HepG2 (cell line): Measurements from ENCODE around the gene TMEM151A. TPM values are rescaled to one million over a fixed set of nuclear protein-coding genes. Genes with fewer than 3 reads are reported as not detected.

Source experiments
- ATAC-seq: fragments of 200-7000 bp; cut with Tn5 transposase; 3 replicates; pipeline ENCODE4 v1.9.1; 2020; ENCODE audit warnings: mild to moderate bottlenecking, moderate library complexity
- BruUV-seq: library from RNA; stranded (reverse); fragments of 400-500 nt; replicated peaks from 2 replicates; lab custom pipeline; 2021; lab: Mats Ljungman, UMichigan
- CTCF ChIA-PET: fragments of 300-600 bp; formaldehyde crosslinking; extraction: SDS; loops from one replicate; lab custom pipeline; 2021; ENCODE audit warnings: low total read pairs, inconsistent platforms, low intra/inter-chr PET ratio; lab: Yijun Ruan, JAX
- POLR2A ChIA-PET: fragments of 350-600 bp; sonication (Branson Sonifier 250); formaldehyde crosslinking; loops from one replicate; lab custom pipeline; 2020; ENCODE audit warnings: antibody characterized with exemption, inconsistent platforms; lab: Yijun Ruan, JAX
- DNase-seq: peaks from one replicate; pipeline ENCODE4 v3.0.0-alpha.2; 2015; ENCODE audit warnings: low spot score
- FAIRE-seq: peaks from 3 replicates; lab custom pipeline; 2011; peaks lifted over from hg19 to GRCh38; lab: Jason Lieb, UNC
- H2AFZ ChIP-seq: one replicate; pipeline ENCODE4 v1.6.1; 2011; ENCODE audit warnings: low read length, inconsistent platforms
- H3K27ac ChIP-seq: fragments of 300-600 bp; 3 replicates; pipeline ENCODE4 v1.8.0; 2011; ENCODE audit warnings: mixed run types, mild to moderate bottlenecking, mixed read lengths, low read length, inconsistent platforms; ENCODE audit not compliant: insufficient read depth; ENCODE audit errors: extremely low read length
- H3K27me3 ChIP-seq, 2 experiments: fragments of 200-600 bp in 1 of 2; 2 replicates in 1 of 2; 3 replicates in 1 of 2; pipeline versions ENCODE4 v1.6.0 to v1.8.0; 2011; ENCODE audit warnings: low read length in 2 of 2, mild to moderate bottlenecking in 2 of 2, moderate library complexity in 2 of 2, inconsistent platforms in 1 of 2; ENCODE audit not compliant: insufficient read depth in 2 of 2, control insufficient read depth in 1 of 2
- H3K36me3 ChIP-seq, 2 experiments: fragments of 200-600 bp in 1 of 2; replicated peaks in 1 of 2; 2 replicates in 1 of 2; 3 replicates in 1 of 2; pipeline versions ENCODE4 v1.5.1 to v1.8.0; 2011; ENCODE audit warnings: low read length in 2 of 2, inconsistent platforms in 1 of 2; ENCODE audit not compliant: insufficient read depth in 2 of 2, control insufficient read depth in 1 of 2
- H3K4me1 ChIP-seq: 2 replicates; pipeline ENCODE4 v1.5.1; 2012; ENCODE audit warnings: low read length, inconsistent platforms; ENCODE audit not compliant: insufficient read depth
- H3K4me2 ChIP-seq: 2 replicates; pipeline ENCODE4 v1.6.0; 2011; ENCODE audit warnings: low read depth, low read length, inconsistent platforms
- H3K4me3 ChIP-seq, 3 experiments: fragments of 200-600 bp in 1 of 3; sonication (generic), shearing (Covaris generic) in 1 of 3; replicated peaks in 1 of 3; 2 replicates each; pipeline ENCODE4 v1.5.1; 2011 to 2016; ENCODE audit warnings: low read length in 3 of 3, inconsistent platforms in 2 of 3, low read depth in 2 of 3, mild to moderate bottlenecking in 2 of 3, control low read depth in 1 of 3, mixed read lengths in 1 of 3; ENCODE audit not compliant: insufficient read depth in 1 of 3
- H3K79me2 ChIP-seq: one replicate; pipeline ENCODE4 v1.6.1; 2011; ENCODE audit warnings: low read length, inconsistent platforms; ENCODE audit not compliant: insufficient read depth
- H3K9ac ChIP-seq: 2 replicates; pipeline ENCODE4 v1.6.0; 2011; ENCODE audit warnings: mild to moderate bottlenecking, low read depth, low read length, inconsistent platforms; ENCODE audit not compliant: insufficient read depth
- H3K9me3 ChIP-seq: 2 replicates; pipeline ENCODE4 v1.5.1; 2012; ENCODE audit warnings: mild to moderate bottlenecking, low read length
- H4K20me1 ChIP-seq: 2 replicates; pipeline ENCODE4 v1.6.0; 2011; ENCODE audit warnings: inconsistent platforms, mild to moderate bottlenecking, low read length, moderate library complexity; ENCODE audit not compliant: insufficient read depth
- DR1 ChIP-seq: sonication (generic); formaldehyde crosslinking; IDR thresholded peaks from 2 replicates; pipeline ENCODE4 v1.8.0; 2021; ENCODE audit warnings: mild to moderate bottlenecking, missing genetic modification reagents, inconsistent platforms
- GATA4 ChIP-seq: sonication (generic); IDR thresholded peaks from 2 replicates; pipeline ENCODE4 v1.6.1; 2016; ENCODE audit warnings: antibody characterized with exemption, low read depth, borderline replicate concordance
- GTF2F1 ChIP-seq: fragments of 150-350 bp; IDR thresholded peaks from 2 replicates; pipeline ENCODE4 v1.6.1; 2014; ENCODE audit warnings: low read length
- HMGA1 ChIP-seq: sonication (generic); formaldehyde crosslinking; conservative IDR thresholded peaks from 2 replicates; pipeline ENCODE4 v1.4.0; 2020; ENCODE audit warnings: missing genetic modification reagents
- ISX ChIP-seq: sonication (generic); formaldehyde crosslinking; conservative IDR thresholded peaks from 2 replicates; pipeline ENCODE4 v1.5.0; 2020; ENCODE audit warnings: missing genetic modification reagents
- MTA1 ChIP-seq: sonication (generic); formaldehyde crosslinking; IDR thresholded peaks from 2 replicates; pipeline ENCODE4 v1.4.0; 2020; ENCODE audit warnings: missing genetic modification reagents, mild to moderate bottlenecking, borderline replicate concordance
- MXI1 ChIP-seq: IDR thresholded peaks from 3 replicates; pipeline ENCODE4 v1.6.1; 2012; ENCODE audit warnings: low read depth, low read length, inconsistent platforms, borderline replicate concordance
- MYC ChIP-seq: sonication (generic); formaldehyde crosslinking; IDR thresholded peaks from 2 replicates; pipeline ENCODE4 v1.9.0; 2021; ENCODE audit warnings: missing genetic modification reagents, borderline replicate concordance
- POLR2A ChIP-seq, 2 experiments: IDR thresholded peaks; 2 replicates each; pipeline ENCODE4 v1.6.1; 2011; ENCODE audit warnings: low read depth in 2 of 2, low read length in 2 of 2, mild to moderate bottlenecking in 1 of 2, moderate library complexity in 1 of 2; ENCODE audit not compliant: insufficient read depth in 1 of 2
- SP1 ChIP-seq, 2 experiments: fragments of 450-650 bp in 1 of 2; sonication (generic) in 1 of 2; formaldehyde crosslinking in 1 of 2; IDR thresholded peaks; 2 replicates each; pipeline versions ENCODE4 v1.4.0 to v1.6.1; 2016 to 2020; ENCODE audit warnings: missing genetic modification reagents in 1 of 2
- TARDBP ChIP-seq: sonication (generic); formaldehyde crosslinking; IDR thresholded peaks from 2 replicates; pipeline ENCODE4 v1.8.0; 2022; ENCODE audit warnings: mild to moderate bottlenecking, missing genetic modification reagents
- ZBTB38 ChIP-seq: sonication (generic); formaldehyde crosslinking; IDR thresholded peaks from 2 replicates; pipeline ENCODE4 v1.5.1; 2020; ENCODE audit warnings: mild to moderate bottlenecking, missing genetic modification reagents
- ZFP36L1 ChIP-seq: sonication (generic); formaldehyde crosslinking; IDR thresholded peaks from 2 replicates; pipeline ENCODE4 v1.8.0; 2022; ENCODE audit warnings: mild to moderate bottlenecking, missing genetic modification reagents, moderate library complexity
- ZNF260 ChIP-seq: sonication (generic); formaldehyde crosslinking; IDR thresholded peaks from 2 replicates; pipeline ENCODE4 v1.4.0; 2020; ENCODE audit warnings: missing genetic modification reagents, low read depth, mild to moderate bottlenecking, borderline replicate concordance
- ZNF335 ChIP-seq: sonication (generic); formaldehyde crosslinking; IDR thresholded peaks from 2 replicates; pipeline ENCODE4 v1.4.0; 2020; ENCODE audit warnings: missing genetic modification reagents
- ZNF589 ChIP-seq: sonication (generic); formaldehyde crosslinking; conservative IDR thresholded peaks from 2 replicates; pipeline ENCODE4 v1.8.0; 2022; ENCODE audit warnings: mild to moderate bottlenecking, moderate library complexity, missing genetic modification reagents
- ZNF674 ChIP-seq: sonication (generic); formaldehyde crosslinking; IDR thresholded peaks from 2 replicates; pipeline ENCODE4 v1.5.0; 2020; ENCODE audit warnings: low read depth, mild to moderate bottlenecking, missing genetic modification reagents
- ZNF775 ChIP-seq: sonication (generic); formaldehyde crosslinking; IDR thresholded peaks from 2 replicates; pipeline ENCODE4 v1.4.0; 2020; ENCODE audit warnings: missing genetic modification reagents, mild to moderate bottlenecking, moderate library complexity, borderline replicate concordance
- ZNF841 ChIP-seq: sonication (generic); formaldehyde crosslinking; IDR thresholded peaks from 2 replicates; pipeline ENCODE4 v1.8.1; 2023; ENCODE audit warnings: missing genetic modification reagents, borderline replicate concordance
- ZNF891 ChIP-seq: sonication (generic); formaldehyde crosslinking; IDR thresholded peaks from 2 replicates; pipeline ENCODE4 v1.5.0; 2020; ENCODE audit warnings: mild to moderate bottlenecking, missing genetic modification reagents
- WGBS: methylation state at CpG from one replicate; pipeline ENCODE4 v1.1.6; 2017; ENCODE audit warnings: low lambda C conversion rate; 5-methylcytosine and 5-hydroxymethylcytosine counted together
- in situ Hi-C: cut with HindIII; loops from 2 replicates; pipeline ENCODE4 v1.10.0; 2017; ENCODE audit warnings: low pct_unique_long_range_greater_than_20kb; ENCODE audit not compliant: extremely low pct_ligation_motif_present
- intact Hi-C: fragments of 100-400 bp; cut with micrococcal nuclease; formaldehyde crosslinking; loops from one replicate; pipeline ENCODE4 v1.10.0; 2022; ENCODE audit not compliant: unreplicated experiment
- polyA plus RNA-seq, 8 experiments: library from polyadenylated mRNA; depleted of rRNA in 3 of 8; stranded (reverse) in 7 of 8; unstranded in 1 of 8; fragments of >200 nt; fragmentation: Illumina TruSeq in 4 of 8; extraction: Trizol in 4 of 8; gene quantifications; 2 replicates each; pipeline versions ENCODE4 v1.2.1 to v1.2.3, GENCODE V29; 2011 to 2016; ENCODE audit warnings: low read depth in 4 of 8, missing spikeins in 1 of 8, mixed read lengths in 1 of 8; ENCODE audit not compliant: insufficient read depth in 1 of 8
- total RNA-seq, 5 experiments: library from RNA; depleted of rRNA; stranded (reverse); fragments of >200 nt; fragmentation: Illumina TruSeq; extraction: Trizol; gene quantifications; 2 replicates each; pipeline ENCODE4 v1.2.3, GENCODE V29; 2016; ENCODE audit warnings: low read depth in 1 of 5
- TF ChIP-seq, protein P1 (sequence below): sonication (generic); formaldehyde crosslinking; IDR thresholded peaks from 2 replicates; pipeline ENCODE4 v1.4.0; 2020; ENCODE audit warnings: missing genetic modification reagents, borderline replicate concordance

The TMEM151A gene
- total and polyA plus RNA-seq, 2 of the 13 experiments (the other 11 are each of a cell fraction or from before 2014, with no cell fraction given), result 0.18 to 0.33 TPM

DNA sequence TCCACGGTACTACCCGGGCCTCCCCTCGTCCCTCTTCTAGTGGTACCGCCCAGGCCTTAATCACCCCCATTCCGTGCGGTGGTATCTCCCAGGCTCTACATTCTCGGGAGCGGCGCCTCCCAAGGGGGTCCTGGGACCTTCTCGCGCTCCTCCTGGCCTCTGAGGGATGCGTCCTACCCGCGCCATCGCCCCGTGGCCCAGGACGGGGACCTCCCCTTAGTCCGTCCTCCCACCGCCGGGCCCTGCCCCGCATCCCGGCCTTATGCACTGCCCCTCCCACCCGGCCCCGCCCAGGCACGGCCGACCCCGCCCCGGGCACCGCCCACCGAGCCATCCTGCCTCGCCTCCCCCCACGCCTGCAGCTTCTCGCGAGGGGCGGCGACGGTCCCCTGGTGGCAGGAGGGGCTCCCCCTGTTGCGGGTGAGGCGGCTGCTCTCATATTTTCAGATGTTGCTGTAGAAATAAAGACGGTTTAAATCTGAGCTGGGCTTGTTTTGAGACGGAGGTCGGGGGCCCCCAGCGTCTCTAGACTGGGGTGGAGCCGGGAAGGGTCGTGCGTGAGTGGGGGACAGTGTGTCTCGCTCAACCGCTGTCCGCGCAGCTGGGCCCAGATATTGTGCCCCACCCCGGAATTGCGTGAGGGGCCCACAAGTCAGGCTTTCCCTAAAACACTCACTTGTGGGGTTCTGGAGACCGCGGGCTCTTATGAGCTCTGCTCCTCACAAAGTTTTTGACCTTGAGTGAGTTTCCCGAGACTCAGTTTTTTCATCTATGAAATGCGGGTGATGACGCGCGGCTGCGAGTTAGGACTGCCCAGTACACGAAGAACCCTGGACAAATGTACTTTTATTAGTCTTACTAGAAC is 24.1 kb upstream of the TMEM151A start (continued):
- TF ChIP-seq SP1 (IDR thresholded peaks at IDR 0.05) (no peak), SP1 (CRISPR knock-in tag; IDR thresholded peaks at IDR 0.05) (peak; percentile 83), ISX (CRISPR knock-in tag) (no peak; the same call in 1 of the 2 replicates), DR1 (CRISPR knock-in tag) (0 out of 2 replicates have a peak, but pooled peaks have one; percentile 24), ZNF674 (CRISPR knock-in tag) (no peak), ZNF335 (no peak), HMGA1 (CRISPR knock-in tag) (no peak), GATA4 (no peak), ZNF260 (CRISPR knock-in tag) (no peak)

DNA sequence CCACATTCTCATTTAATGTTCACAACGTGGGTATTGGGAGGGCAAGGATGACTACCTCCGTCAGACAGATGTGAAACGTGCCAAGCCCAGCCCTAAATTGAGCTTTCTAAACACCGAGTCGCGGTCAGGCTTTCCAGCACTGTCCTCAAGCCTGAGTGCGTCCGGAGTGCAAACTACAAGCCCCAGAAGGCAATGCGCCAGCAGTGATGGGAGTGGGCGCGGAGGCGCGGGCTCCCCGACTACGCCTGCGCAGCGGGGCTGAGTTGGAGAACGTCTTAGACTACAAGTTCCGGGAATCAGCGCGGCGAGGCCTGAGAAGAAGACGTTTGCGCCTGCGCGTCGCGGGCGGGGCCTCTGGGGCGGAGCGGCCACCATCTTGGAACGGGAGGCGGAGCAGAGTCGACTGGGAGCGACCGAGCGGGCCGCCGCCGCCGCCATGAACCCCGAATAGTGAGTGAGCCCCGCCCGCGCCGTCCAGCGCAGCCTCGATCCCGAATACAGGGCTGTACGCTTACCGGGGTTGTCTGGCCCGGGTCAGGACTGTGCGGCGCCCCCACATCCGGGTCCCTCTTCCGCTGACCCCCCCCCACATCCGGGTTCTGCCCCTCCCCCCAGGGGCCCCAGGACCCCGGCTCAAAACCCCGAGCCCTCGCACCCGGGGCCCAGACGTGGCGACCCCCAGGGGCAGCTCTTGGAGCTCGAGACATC is 23.3 kb upstream of the TMEM151A start, which contains the start of gene RAB1B:
Gene RAB1B, plus strand, starts transcription at position 396 of the 708 bp plus-strand sequence. Its CDS starts 41 bp downstream, at position 437.
- Histone ChIP-seq H3K27me3 (no peaks in the 10 kb centered on the region; a peak in 1 of 5 replicates), H3K79me2 (peaks cover 24% of the 10 kb centered on the region), H3K4me2 (peak within 1 kb of the TSS; percentile 95), H3K27ac (peak within 1 kb of the TSS; percentile 78), H2AFZ (peak within 1 kb of the TSS; percentile 88), H4K20me1 (peaks cover 10% of the 10 kb centered on the region), H3K9ac (peak within 1 kb of the TSS; percentile 93), H3K4me3 (peak within 1 kb of the TSS; percentile 89 to 98 (median 96)), H3K9me3 (no peaks in the 10 kb centered on the region), H3K36me3 (peaks cover 20 to 23% of the 10 kb centered on the region in 2 experiments), H3K4me1 (peaks cover 13% of the 10 kb centered on the region)
- peak; percentile 87 for ATAC-seq
- intact Hi-C loops (loop anchor here (2.0 kb wide), 1 partner anchor 20 kb away; the partner anchor contains the start of gene YIF1A), in situ Hi-C loops (no loop called here)
- POLR2A ChIA-PET, result interaction anchor here (0.8 to 4.0 kb wide), 9 partner anchors 9 to 216 kb away, joined by 3 to 31 read pairs (median 5); partner anchors contain the start of genes SF3B2 and YIF1A
- no TSS peak for BruUV-seq
- FAIRE-seq, result peak; percentile 85
- CTCF ChIA-PET, result interaction anchor here (1.6 kb wide), 1 partner anchor 46 kb away, joined by 8 read pairs; no protein-coding TSS in a partner anchor
- DNase-seq, result peak; percentile 98
- WGBS, result 0% methylated on average over 4 of the region's 64 CpGs
- TF ChIP-seq ZNF841 (CRISPR knock-in tag) (no peak), GTF2F1 (no peak), POLR2A (IDR thresholded peaks at IDR 0.05; ENCODE audit: insufficient read depth in 1 of 2, low read depth in 2 of 2, low read length in 2 of 2) (peak; percentile 42 to 62; a peak in 3 of 4 replicates), MYC (CRISPR knock-in tag) (no peak; the same call in 1 of the 2 replicates), MXI1 (peak; percentile 55; the same call in 1 of the 3 replicates), MTA1 (CRISPR knock-in tag) (no peak), TARDBP (CRISPR knock-in tag) (no peak; the same call in 1 of the 2 replicates), ZBTB38 (CRISPR knock-in tag) (no peak), ZNF891 (CRISPR knock-in tag) (no peak), ZFP36L1 (CRISPR knock-in tag) (no peak), ZNF589 (CRISPR knock-in tag) (no peak), ZNF775 (CRISPR knock-in tag) (no peak)
- TF ChIP-seq, protein P1, sequence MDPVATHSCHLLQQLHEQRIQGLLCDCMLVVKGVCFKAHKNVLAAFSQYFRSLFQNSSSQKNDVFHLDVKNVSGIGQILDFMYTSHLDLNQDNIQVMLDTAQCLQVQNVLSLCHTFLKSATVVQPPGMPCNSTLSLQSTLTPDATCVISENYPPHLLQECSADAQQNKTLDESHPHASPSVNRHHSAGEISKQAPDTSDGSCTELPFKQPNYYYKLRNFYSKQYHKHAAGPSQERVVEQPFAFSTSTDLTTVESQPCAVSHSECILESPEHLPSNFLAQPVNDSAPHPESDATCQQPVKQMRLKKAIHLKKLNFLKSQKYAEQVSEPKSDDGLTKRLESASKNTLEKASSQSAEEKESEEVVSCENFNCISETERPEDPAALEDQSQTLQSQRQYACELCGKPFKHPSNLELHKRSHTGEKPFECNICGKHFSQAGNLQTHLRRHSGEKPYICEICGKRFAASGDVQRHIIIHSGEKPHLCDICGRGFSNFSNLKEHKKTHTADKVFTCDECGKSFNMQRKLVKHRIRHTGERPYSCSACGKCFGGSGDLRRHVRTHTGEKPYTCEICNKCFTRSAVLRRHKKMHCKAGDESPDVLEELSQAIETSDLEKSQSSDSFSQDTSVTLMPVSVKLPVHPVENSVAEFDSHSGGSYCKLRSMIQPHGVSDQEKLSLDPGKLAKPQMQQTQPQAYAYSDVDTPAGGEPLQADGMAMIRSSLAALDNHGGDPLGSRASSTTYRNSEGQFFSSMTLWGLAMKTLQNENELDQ (CRISPR knock-in tag), result no peak
